Left lobe of liver (tissue), 2 donors: ENCODE data around the gene RTKN. TPM values are rescaled to one million over a fixed set of nuclear protein-coding genes. Genes with fewer than 3 reads are reported as not detected.
"Not testable (repeated sequence)": the region's sequence is repeated elsewhere in the genome, so short reads cannot be mapped to it uniquely, and the experiment has no call there.

ENCODE experiments used
- ATAC-seq: fragments of 200-7000 bp; cut with Tn5 transposase; one replicate; pipeline ENCODE4 v1.9.1; 2020; ENCODE audit warnings: mild to moderate bottlenecking, moderate library complexity
- DNase-seq: peaks from one replicate; pipeline ENCODE4 v3.0.0-alpha.2; 2020; ENCODE audit warnings: low spot score
- total RNA-seq: library from RNA; stranded (reverse); gene quantifications from one replicate; pipeline ENCODE4 v1.2.1, GENCODE V29; 2021
- donor health status: DM: no; HTN: no; CAD: no; lungs with moderate emphysema.
- donor health status: DM: no; HTN: yes; CAD: no.

Gene RTKN
- total RNA-seq, 1 donor from 2014 or later, result 114 TPM

GRCh38 chr2:74462054-74462785 is 20.5 kb upstream of the RTKN start:
- DNase-seq, result no peak
- no peak for ATAC-seq

- DNase-seq (no peak), ATAC-seq (no peak)
Observed at GRCh38 chr2:74461187-74462053, 19.7 kb upstream of the RTKN start.

GRCh38 chr2:74460187-74460586 is 18.4 kb upstream of the RTKN start:
- DNase-seq, result not testable (repeated sequence)

GRCh38 chr2:74459503-74460118 is 17.9 kb upstream of the RTKN start:
- ATAC-seq, DNase-seq: not testable (repeated sequence)

More at GRCh38 chr2:74460187-74460586, 18.4 kb upstream of the RTKN start:
- ATAC-seq, result not testable (repeated sequence)

- ATAC-seq, result no peak
- DNase-seq, result no peak
Observed at GRCh38 chr2:74458938-74459363, 17.2 kb upstream of the RTKN start.

- ATAC-seq, result peak; percentile 82
- DNase-seq, result peak; percentile 100
Observed at GRCh38 chr2:74458132-74458937, 16.6 kb upstream of the RTKN start, which contains the start of gene WBP1. Gene WBP1 (plus strand): TSS chr2:74458438. CDS start chr2:74458603, 165 bp downstream.

- ATAC-seq (peak; percentile 62), DNase-seq (peak; percentile 79)
Observed at GRCh38 chr2:74457549-74458131, 15.9 kb upstream of the RTKN start.

GRCh38 chr2:74457129-74457548 is 15.4 kb upstream of the RTKN start:
- DNase-seq (no peak), ATAC-seq (no peak)

- DNase-seq, result peak; percentile 97
- peak; percentile 75 for ATAC-seq
Observed at GRCh38 chr2:74454654-74455511, 13.1 kb upstream of the RTKN start, which contains the start of gene INO80B. Gene INO80B (plus strand): TSS chr2:74455087. CDS start chr2:74455117, 30 bp downstream.

- ATAC-seq, result no peak
- DNase-seq, result no peak
Observed at GRCh38 chr2:74450570-74451190, 8.9 kb upstream of the RTKN start.

GRCh38 chr2:74448771-74449170 is 7.0 kb upstream of the RTKN start:
- no peak for DNase-seq
- no peak for ATAC-seq

- DNase-seq (peak; percentile 76), ATAC-seq (peak; percentile 82)
Observed at GRCh38 chr2:74447230-74447999, 5.7 kb upstream of the RTKN start.

GRCh38 chr2:74444498-74445318 is 3.0 kb upstream of the RTKN start:
- ATAC-seq (no peak), DNase-seq (no peak)

- DNase-seq, ATAC-seq: not testable (repeated sequence)
Observed at GRCh38 chr2:74442483-74443297, 953 bp upstream of the RTKN start.

GRCh38 chr2:74441170-74441689 is 507 bp downstream of the RTKN start:
- DNase-seq (no peak), ATAC-seq (peak; percentile 7)
